Measurements from ENCODE around the gene PIGO.

The PIGO gene

GRCh38 chr9:35096035-35096849 is at the start of gene PIGO:
TSS of gene PIGO (minus strand) at chr9:35096591. CDS start at chr9:35095565, 1,026 bp downstream.
- H3K27me3 ChIP-seq (ENCODE audit: insufficient read depth, poor library complexity, severe bottlenecking): no peaks in the 10 kb centered on the region
- H3K4me3 ChIP-seq (ENCODE audit: severe bottlenecking): peak within 1 kb of the TSS; percentile 65
- ATAC-seq (ENCODE audit: low read depth): peak; percentile 89
- no peaks in the 10 kb centered on the region for H3K4me1 ChIP-seq (ENCODE audit: insufficient read depth, poor library complexity, severe bottlenecking)
- DNase-seq (ENCODE audit: low spot score): peak; percentile 87
- H3K36me3 ChIP-seq (ENCODE audit: low read depth): peaks cover 50% of the 10 kb centered on the region
- no peaks in the 10 kb centered on the region for H3K9me3 ChIP-seq (ENCODE audit: severe bottlenecking)
- TF ChIP-seq, protein P1, sequence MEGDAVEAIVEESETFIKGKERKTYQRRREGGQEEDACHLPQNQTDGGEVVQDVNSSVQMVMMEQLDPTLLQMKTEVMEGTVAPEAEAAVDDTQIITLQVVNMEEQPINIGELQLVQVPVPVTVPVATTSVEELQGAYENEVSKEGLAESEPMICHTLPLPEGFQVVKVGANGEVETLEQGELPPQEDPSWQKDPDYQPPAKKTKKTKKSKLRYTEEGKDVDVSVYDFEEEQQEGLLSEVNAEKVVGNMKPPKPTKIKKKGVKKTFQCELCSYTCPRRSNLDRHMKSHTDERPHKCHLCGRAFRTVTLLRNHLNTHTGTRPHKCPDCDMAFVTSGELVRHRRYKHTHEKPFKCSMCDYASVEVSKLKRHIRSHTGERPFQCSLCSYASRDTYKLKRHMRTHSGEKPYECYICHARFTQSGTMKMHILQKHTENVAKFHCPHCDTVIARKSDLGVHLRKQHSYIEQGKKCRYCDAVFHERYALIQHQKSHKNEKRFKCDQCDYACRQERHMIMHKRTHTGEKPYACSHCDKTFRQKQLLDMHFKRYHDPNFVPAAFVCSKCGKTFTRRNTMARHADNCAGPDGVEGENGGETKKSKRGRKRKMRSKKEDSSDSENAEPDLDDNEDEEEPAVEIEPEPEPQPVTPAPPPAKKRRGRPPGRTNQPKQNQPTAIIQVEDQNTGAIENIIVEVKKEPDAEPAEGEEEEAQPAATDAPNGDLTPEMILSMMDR (IDR thresholded peaks at IDR 0.05; ENCODE audit: poor library complexity, severe bottlenecking): peak; percentile 96
- H3K27ac ChIP-seq (ENCODE audit: poor library complexity, severe bottlenecking): peak within 1 kb of the TSS; percentile 59

- Histone ChIP-seq H3K27ac (ENCODE audit: poor library complexity, severe bottlenecking) (no peak overlapping the region), H3K4me1 (ENCODE audit: insufficient read depth, poor library complexity, severe bottlenecking) (no peaks in the 10 kb centered on the region), H3K27me3 (ENCODE audit: insufficient read depth, poor library complexity, severe bottlenecking) (no peaks in the 10 kb centered on the region), H3K9me3 (ENCODE audit: severe bottlenecking) (peaks cover 7% of the 10 kb centered on the region), H3K36me3 (ENCODE audit: low read depth) (no peaks in the 10 kb centered on the region), H3K4me3 (ENCODE audit: severe bottlenecking) (no peak overlapping the region)
- ATAC-seq (ENCODE audit: low read depth): no peak
- no peak for DNase-seq (ENCODE audit: low spot score)
- TF ChIP-seq, protein P1 (IDR thresholded peaks at IDR 0.05; ENCODE audit: poor library complexity, severe bottlenecking): no peak
Observed at GRCh38 chr9:35142037-35142436, 45.6 kb upstream of the PIGO start.

GRCh38 chr9:35140093-35140492 is 43.7 kb upstream of the PIGO start:
- TF ChIP-seq, protein P1 (IDR thresholded peaks at IDR 0.05; ENCODE audit: poor library complexity, severe bottlenecking): no peak

GRCh38 chr9:35136866-35137265 is 40.5 kb upstream of the PIGO start:
- TF ChIP-seq, protein P1 (IDR thresholded peaks at IDR 0.05; ENCODE audit: poor library complexity, severe bottlenecking): no peak
- no peaks in the 10 kb centered on the region for H3K27me3 ChIP-seq (ENCODE audit: insufficient read depth, poor library complexity, severe bottlenecking)
- H3K27ac ChIP-seq (ENCODE audit: poor library complexity, severe bottlenecking): no peak overlapping the region
- no peaks in the 10 kb centered on the region for H3K36me3 ChIP-seq (ENCODE audit: low read depth)
- ATAC-seq (ENCODE audit: low read depth): no peak
- DNase-seq (ENCODE audit: low spot score): no peak
- H3K4me3 ChIP-seq (ENCODE audit: severe bottlenecking): no peak overlapping the region
- H3K4me1 ChIP-seq (ENCODE audit: insufficient read depth, poor library complexity, severe bottlenecking): no peaks in the 10 kb centered on the region
- no peaks in the 10 kb centered on the region for H3K9me3 ChIP-seq (ENCODE audit: severe bottlenecking)

More at GRCh38 chr9:35140093-35140492, 43.7 kb upstream of the PIGO start:
- DNase-seq (ENCODE audit: low spot score): no peak
- H3K27ac ChIP-seq (ENCODE audit: poor library complexity, severe bottlenecking): no peak overlapping the region
- no peaks in the 10 kb centered on the region for H3K4me1 ChIP-seq (ENCODE audit: insufficient read depth, poor library complexity, severe bottlenecking)
- H3K9me3 ChIP-seq (ENCODE audit: severe bottlenecking): peaks cover 7% of the 10 kb centered on the region
- H3K27me3 ChIP-seq (ENCODE audit: insufficient read depth, poor library complexity, severe bottlenecking): no peaks in the 10 kb centered on the region
- ATAC-seq (ENCODE audit: low read depth): no peak
- H3K4me3 ChIP-seq (ENCODE audit: severe bottlenecking): no peak overlapping the region
- no peaks in the 10 kb centered on the region for H3K36me3 ChIP-seq (ENCODE audit: low read depth)

DNA sequence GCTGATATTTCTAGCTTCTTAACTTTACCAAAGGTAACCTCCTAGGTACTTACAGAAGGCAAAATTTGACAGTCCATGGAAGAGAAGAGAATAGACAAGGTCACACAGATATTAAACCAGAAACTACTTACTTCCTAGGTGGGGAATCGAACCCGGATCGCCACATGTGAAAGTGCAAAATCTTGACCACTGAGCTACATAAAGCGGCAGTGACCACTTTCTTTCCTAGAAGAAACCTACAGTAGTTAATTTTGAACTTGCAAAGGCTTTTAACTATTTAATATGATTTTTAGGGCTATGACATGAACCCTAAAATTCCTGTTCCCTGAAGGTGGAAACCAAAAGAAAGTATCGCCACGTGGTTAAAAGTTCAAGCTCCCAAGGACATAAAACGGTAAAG is 39.6 kb upstream of the PIGO start:
- no peak for ATAC-seq (ENCODE audit: low read depth)
- Histone ChIP-seq H3K36me3 (ENCODE audit: low read depth) (no peaks in the 10 kb centered on the region), H3K27ac (ENCODE audit: poor library complexity, severe bottlenecking) (no peak overlapping the region), H3K4me1 (ENCODE audit: insufficient read depth, poor library complexity, severe bottlenecking) (no peaks in the 10 kb centered on the region), H3K27me3 (ENCODE audit: insufficient read depth, poor library complexity, severe bottlenecking) (no peaks in the 10 kb centered on the region), H3K4me3 (ENCODE audit: severe bottlenecking) (no peak overlapping the region), H3K9me3 (ENCODE audit: severe bottlenecking) (no peaks in the 10 kb centered on the region)
- no peak for DNase-seq (ENCODE audit: low spot score)
- TF ChIP-seq, protein P1 (IDR thresholded peaks at IDR 0.05; ENCODE audit: poor library complexity, severe bottlenecking): no peak
